K562 (cell line): Measurements from ENCODE around the gene ZNF35. TPM values are rescaled to one million over a fixed set of nuclear protein-coding genes. Genes with fewer than 3 reads are reported as not detected.

ENCODE experiments used
- ARID3B ChIP-seq: fragments of 250-450 bp; sonication (Bioruptor Pico); IDR thresholded peaks from 2 replicates; pipeline ENCODE4 v1.4.0; 2020; ENCODE audit warnings: borderline replicate concordance
- ARNT ChIP-seq, 2 experiments: fragments of 450-650 bp; IDR thresholded peaks; 2 replicates each; pipeline ENCODE4 v1.6.1; 2016; ENCODE audit warnings: mild to moderate bottlenecking in 1 of 2
- HMBOX1 ChIP-seq: sonication (generic); IDR thresholded peaks from 2 replicates; pipeline ENCODE4 v1.6.1; 2016
- KAT8 ChIP-seq: fragments of 450-650 bp; IDR thresholded peaks from 2 replicates; pipeline ENCODE4 v1.6.1; 2016; ENCODE audit warnings: low read depth, mild to moderate bottlenecking
- KDM5B ChIP-seq: fragments of 200-600 bp; sonication (generic); IDR thresholded peaks from 2 replicates; pipeline ENCODE4 v1.6.1; 2012; ENCODE audit warnings: low read depth, mild to moderate bottlenecking, moderate library complexity, low read length, control low read depth, inconsistent platforms; ENCODE audit not compliant: insufficient replicate concordance
- MAZ ChIP-seq, 2 experiments: fragments of 450-650 bp in 1 of 2; sonication (generic) in 1 of 2; formaldehyde crosslinking; IDR thresholded peaks in 1 of 2; conservative IDR thresholded peaks in 1 of 2; 2 replicates each; pipeline versions ENCODE4 v1.4.0 to v1.5.0; 2020; ENCODE audit warnings: mild to moderate bottlenecking in 1 of 2, missing genetic modification reagents in 1 of 2
- MTA3 ChIP-seq: fragments of 450-650 bp; formaldehyde crosslinking; IDR thresholded peaks from 2 replicates; pipeline ENCODE4 v1.6.1; 2017; ENCODE audit warnings: mild to moderate bottlenecking, borderline replicate concordance
- MYNN ChIP-seq, 2 experiments: sonication (generic); formaldehyde crosslinking in 1 of 2; IDR thresholded peaks; 2 replicates each; pipeline versions ENCODE4 v1.5.0 to v1.6.1; 2016 to 2020; ENCODE audit warnings: antibody characterized with exemption in 1 of 2, missing genetic modification reagents in 1 of 2
- NFATC3 ChIP-seq: fragments of 450-650 bp; IDR thresholded peaks from 2 replicates; pipeline ENCODE4 v1.6.1; 2017; ENCODE audit warnings: mild to moderate bottlenecking
- POLR2H ChIP-seq: IDR thresholded peaks from 2 replicates; pipeline ENCODE4 v1.6.1; 2016; ENCODE audit warnings: missing genetic modification characterization, low read depth, mild to moderate bottlenecking, control low read depth, missing compliant biosample characterization, moderate library complexity
- RBM15 ChIP-seq: fragments of 200-400 bp; formaldehyde crosslinking; IDR thresholded peaks from 2 replicates; pipeline ENCODE4 v1.6.1; 2018; ENCODE audit warnings: mild to moderate bottlenecking, low read length, moderate library complexity; ENCODE audit not compliant: insufficient read depth
- RERE ChIP-seq: sonication (generic); formaldehyde crosslinking; IDR thresholded peaks from 2 replicates; pipeline ENCODE4 v1.8.0; 2023; ENCODE audit warnings: missing genetic modification reagents, mild to moderate bottlenecking, borderline replicate concordance
- SREBF1 ChIP-seq: fragments of 150-350 bp; IDR thresholded peaks from 2 replicates; pipeline ENCODE4 v1.6.1; 2014; ENCODE audit warnings: antibody characterized with exemption, low read depth, low read length, borderline replicate concordance
- TCF3 ChIP-seq: sonication (generic); formaldehyde crosslinking; IDR thresholded peaks from 2 replicates; pipeline ENCODE4 v1.4.0; 2020; ENCODE audit warnings: mild to moderate bottlenecking, missing genetic modification reagents
- ZNF444 ChIP-seq: fragments of 250-450 bp; sonication (Bioruptor Pico); IDR thresholded peaks from 2 replicates; pipeline ENCODE4 v1.4.0; 2020; ENCODE audit warnings: mild to moderate bottlenecking, moderate library complexity
- polyA plus RNA-seq, 8 experiments: library from polyadenylated mRNA; depleted of rRNA in 4 of 8; stranded (reverse) in 5 of 8; unstranded in 3 of 8; fragments of >200 nt; fragmentation: Nextera tagmentation in 2 of 8; fragmentation: Illumina TruSeq in 1 of 8; extraction: Ambion mirVana in 2 of 8; extraction: Trizol in 1 of 8; gene quantifications; 2 replicates each; pipeline versions ENCODE4 v1.2.1 to v1.2.3, GENCODE V29; 2011 to 2014; ENCODE audit warnings: inconsistent platforms in 1 of 8, missing spikeins in 1 of 8
- total RNA-seq, 7 experiments: library from RNA; depleted of rRNA in 6 of 7; stranded (reverse); fragments of >200 nt in 6 of 7; fragmentation: Illumina TruSeq in 2 of 7; extraction: Trizol in 2 of 7; gene quantifications; 2 replicates each; pipeline versions ENCODE4 v1.2.1 to v1.2.3, GENCODE V29; 2011 to 2021; ENCODE audit warnings: low replicate concordance in 1 of 7

ZNF35 gene
- total and polyA plus RNA-seq, 9 of the 15 experiments (the other 6 are each of a cell fraction or from before 2014, with no cell fraction given): 8.0 to 18.2 (median 14.8) TPM

- TF ChIP-seq RERE (no peak), TCF3 (CRISPR knock-in tag) (no peak), ZNF444 (CRISPR knock-in tag) (no peak), NFATC3 (no peak), ARID3B (no peak), POLR2H (tag) (no peak), HMBOX1 (no peak), SREBF1 (no peak), MYNN (IDR thresholded peaks at IDR 0.05) (0 out of 2 replicates have a peak, but pooled peaks have one; percentile 24), MYNN (CRISPR knock-in tag; IDR thresholded peaks at IDR 0.05) (no peak), RBM15 (no peak), MAZ (CRISPR knock-in tag; conservative IDR thresholded peaks at IDR 0.05 in 1 of 2, IDR thresholded peaks at IDR 0.05 in 1 of 2) (peak; percentile 70 to 87), MTA3 (peak; percentile 73; the same call in 1 of the 2 replicates), KAT8 (no peak), ARNT (IDR thresholded peaks at IDR 0.05) (peak in 1 of 2 experiments; percentile 27; a peak in 1 of 4 replicates), KDM5B (peak; percentile 71)
Measured at GRCh38 chr3:44648564-44649229, at the start of gene ZNF35 (continued).
